Muscle of back (tissue), 13 donors: ENCODE measurements around the gene DBN1. TPM values are rescaled to one million over a fixed set of nuclear protein-coding genes. Genes with fewer than 3 reads are reported as not detected.

ENCODE experiments used
- DNase-seq, 3 donors: peaks; one replicate each; pipeline versions ENCODE4 v3.0.0 to v3.0.0-alpha.2; 2013
- long read RNA-seq, 9 donors: transcript quantifications; one replicate each; lab custom pipeline, GENCODE V29; 2026
- polyA plus RNA-seq, 10 donors: library from polyadenylated mRNA; unstranded; fragments of 120-200 nt; gene quantifications; one replicate each; pipeline ENCODE4 v1.2.1, GENCODE V29; 2013; ENCODE audit not compliant: insufficient read length in 10 of 10

Gene DBN1
- 100 to 1,000 TPM; 157 to 266 (median 221) TPM for polyA plus RNA-seq
- long read RNA-seq, donor 1, transcript DBN1-202 (14 exons, 2,995 nt): major isoform, 9 of 67 reads
- long read RNA-seq, donor 1, partial matches to known transcripts: 51 of 67 reads
- long read RNA-seq, donor 1, other reads (novel, unspliced or antisense): 0 of 67 reads
- long read RNA-seq, donor 2, transcript DBN1-202 (14 exons, 2,995 nt): major isoform, 10 of 35 reads
- long read RNA-seq, donor 2, partial matches to known transcripts: 23 of 35 reads
- long read RNA-seq, donor 2, other reads (novel, unspliced or antisense): 0 of 35 reads
- long read RNA-seq, donor 3: 0 reads
- long read RNA-seq, donor 4, transcript DBN1-202 (14 exons, 2,995 nt): major isoform, 9 of 27 reads
- long read RNA-seq, donor 4, partial matches to known transcripts: 17 of 27 reads
- long read RNA-seq, donor 4, other reads (novel, unspliced or antisense): 0 of 27 reads
- long read RNA-seq, donor 5, partial matches to known transcripts: 40 of 46 reads
- long read RNA-seq, donor 5, other reads (novel, unspliced or antisense): 0 of 46 reads
- long read RNA-seq, donor 6, transcript DBN1-202 (14 exons, 2,995 nt): major isoform, 8 of 30 reads
- long read RNA-seq, donor 6, partial matches to known transcripts: 17 of 30 reads
- long read RNA-seq, donor 6, other reads (novel, unspliced or antisense): 0 of 30 reads
- long read RNA-seq, donor 7, transcript DBN1-202 (14 exons, 2,995 nt): major isoform, 13 of 27 reads
- long read RNA-seq, donor 7, partial matches to known transcripts: 13 of 27 reads
- long read RNA-seq, donor 7, other reads (novel, unspliced or antisense): 0 of 27 reads
- long read RNA-seq, donor 8, partial matches to known transcripts: 24 of 28 reads
- long read RNA-seq, donor 8, other reads (novel, unspliced or antisense): 0 of 28 reads
- long read RNA-seq, donor 9: 0 reads

DNA sequence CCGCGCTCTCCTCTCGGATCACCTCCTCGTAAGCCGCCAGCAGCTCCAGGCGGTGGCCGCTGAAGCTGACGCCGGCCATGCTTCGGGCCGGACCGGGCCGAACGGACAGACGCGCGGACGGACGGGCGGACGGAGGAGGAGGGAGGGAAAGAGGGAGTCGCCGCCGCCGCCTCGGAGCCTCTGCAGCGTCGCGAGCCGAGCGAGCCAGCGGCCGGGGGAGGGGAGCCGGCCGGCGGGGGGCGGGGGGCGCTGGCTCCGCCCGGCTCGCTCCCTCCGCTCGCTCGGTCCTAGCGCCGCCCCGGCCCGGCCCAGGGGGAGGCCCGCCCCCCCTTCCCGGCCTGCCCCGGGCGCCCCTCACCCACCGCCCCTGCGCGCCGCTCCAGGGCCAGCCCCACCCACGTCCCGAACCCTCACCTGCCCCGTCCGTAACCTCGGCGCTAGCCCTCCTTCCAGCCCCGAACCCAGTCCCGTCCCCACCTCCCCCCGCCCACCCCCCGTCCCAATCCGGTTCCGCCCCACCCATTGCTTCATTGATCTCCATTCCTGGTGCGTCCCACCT, at the start of gene DBN1:
Gene DBN1, minus strand, starts transcription at position 192 of the 559 bp plus-strand sequence. Its CDS starts 113 bp downstream, at position 79.
- DNase-seq: peak; percentile 67 to 86 (median 71)

DNA sequence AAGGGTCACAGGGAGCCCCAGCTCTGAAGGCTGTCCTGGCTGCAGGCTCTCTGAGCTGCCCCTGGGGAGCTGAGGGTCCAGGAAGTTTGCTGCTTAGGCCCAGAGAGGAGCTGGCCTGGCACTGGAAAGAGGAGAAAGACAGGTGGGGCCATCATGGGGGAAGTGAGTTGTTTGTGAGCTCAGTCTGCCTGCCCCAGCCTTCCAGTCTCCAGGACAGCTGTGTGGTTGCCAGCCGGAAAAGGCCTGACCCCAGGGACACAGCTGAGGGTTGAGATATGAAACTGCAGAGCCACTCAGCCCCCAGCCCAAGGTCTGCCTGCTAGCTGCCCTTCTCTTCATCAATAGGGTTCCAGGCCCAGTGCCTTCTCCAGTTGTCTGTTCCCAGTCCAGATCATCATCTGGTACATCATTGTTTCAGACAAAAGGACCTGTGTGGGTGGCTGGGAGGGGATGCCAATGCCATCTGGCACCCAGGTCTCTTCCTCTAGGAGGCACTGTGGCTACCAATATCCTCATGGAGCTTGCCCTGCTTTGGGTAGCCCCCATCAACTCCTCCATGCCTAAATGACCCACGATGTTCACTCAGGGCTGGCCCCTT, 47.6 kb upstream of the DBN1 start:
- no peak for DNase-seq

GRCh38 chr5:177520271-177520670, 46.8 kb upstream of the DBN1 start:
- no peak for DNase-seq

DNA sequence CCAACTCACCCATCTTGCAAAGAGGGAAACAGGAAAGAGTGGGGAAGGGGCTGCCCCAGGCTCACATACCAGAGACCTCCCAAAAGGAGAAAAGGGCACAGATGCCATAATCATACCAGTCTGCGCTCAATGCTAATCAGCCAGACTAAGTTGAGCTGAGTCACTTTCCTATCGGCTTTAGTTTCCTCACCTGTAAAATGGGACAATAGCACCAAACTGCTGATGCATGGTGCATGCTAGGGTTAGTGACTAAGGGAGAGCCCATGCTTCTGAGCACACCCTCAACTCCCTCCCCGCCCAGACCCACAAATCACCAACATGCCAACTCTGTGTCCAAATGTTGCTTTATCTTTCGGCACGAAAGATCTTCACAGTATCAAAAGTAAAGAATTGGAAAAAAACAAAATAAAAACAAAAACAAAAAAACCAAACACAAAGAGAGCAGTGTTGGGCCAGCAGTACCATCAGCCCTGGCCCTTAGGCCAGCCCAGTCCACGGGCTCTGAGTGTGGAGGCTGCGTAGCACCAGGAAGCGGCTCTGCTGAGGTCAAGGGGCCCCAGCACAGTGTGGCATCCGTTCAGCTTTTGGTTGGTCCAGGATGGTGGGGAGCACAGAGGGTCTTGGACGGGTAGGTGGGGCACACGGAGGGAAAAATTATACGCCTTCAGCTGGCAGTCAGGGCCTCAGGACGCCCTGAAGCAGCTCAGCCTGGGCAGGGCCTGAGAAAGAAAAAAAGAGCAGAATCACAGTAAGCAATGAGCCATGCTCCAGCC, 46.2 kb upstream of the DBN1 start:
- no peak for DNase-seq

GRCh38 chr5:177516601-177517568, 43.5 kb upstream of the DBN1 start, which contains the start of gene DDX41:
Gene DDX41 (minus strand): TSS chr5:177516961. CDS start chr5:177516945, 16 bp downstream.
- DNase-seq: peak; percentile 99

DNA sequence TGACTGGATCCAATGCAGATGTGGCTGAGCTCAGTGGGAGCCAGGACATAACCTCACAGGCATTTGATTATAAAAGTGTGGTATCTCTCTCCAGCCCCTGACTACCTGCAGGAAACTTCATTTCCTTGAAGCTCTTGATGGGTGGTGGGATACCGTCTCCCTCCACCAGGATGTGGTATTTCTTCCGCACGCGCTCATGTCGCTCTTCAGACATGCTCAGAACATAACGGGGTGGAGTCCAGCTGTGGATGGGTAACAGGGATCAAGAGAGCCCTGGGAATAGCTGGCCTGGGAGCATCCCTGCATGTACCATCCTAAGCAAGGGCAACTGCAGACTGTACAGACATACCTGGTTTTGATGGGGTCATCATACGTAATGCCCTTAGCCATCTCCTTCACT, 42.1 kb upstream of the DBN1 start:
- DNase-seq: no peak

- no peak for DNase-seq
These were observed 41.1 kb upstream of the DBN1 start for GRCh38 chr5:177514541-177514940.

- DNase-seq: no peak
These were observed 40.1 kb upstream of the DBN1 start for GRCh38 chr5:177513500-177513899.

- DNase-seq: no peak
These were observed 39.4 kb upstream of the DBN1 start for GRCh38 chr5:177512736-177513380.

- DNase-seq: no peak
These were observed 38.6 kb upstream of the DBN1 start for GRCh38 chr5:177511796-177512675.

GRCh38 chr5:177511181-177511580, 37.7 kb upstream of the DBN1 start:
- no peak for DNase-seq

- DNase-seq: no peak
These were observed 37.2 kb upstream of the DBN1 start for GRCh38 chr5:177510567-177511053.

GRCh38 chr5:177509991-177510566, 36.6 kb upstream of the DBN1 start:
- DNase-seq: no peak

- DNase-seq: peak in 1 of 3 donors; percentile 64
These were observed 36.0 kb upstream of the DBN1 start, which contains the start of gene DOK3 for GRCh38 chr5:177509381-177509951. Gene DOK3 (minus strand): TSS chr5:177509826. CDS start chr5:177509540, 286 bp downstream.

DNA sequence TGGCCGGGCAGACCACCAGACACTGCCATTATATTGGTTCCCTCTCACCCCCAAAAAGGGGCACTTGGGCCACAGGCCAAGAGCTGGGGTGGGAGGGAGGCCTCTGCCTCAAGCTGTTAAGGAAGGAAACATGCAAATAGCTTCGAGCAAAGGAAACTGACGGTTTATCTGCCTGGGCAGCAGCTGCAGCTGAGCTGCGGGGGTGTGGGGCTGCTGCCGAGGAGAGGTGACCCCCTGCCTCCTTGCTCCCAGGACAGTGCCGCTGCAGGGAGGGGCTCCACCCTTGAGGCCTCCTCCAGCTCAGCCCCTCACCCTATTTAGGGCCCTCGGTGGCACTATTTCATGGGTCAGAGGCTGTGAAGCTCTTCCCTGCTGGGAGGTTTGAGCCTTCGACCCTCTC, 35.4 kb upstream of the DBN1 start:
- DNase-seq: no peak

GRCh38 chr5:177508221-177508611, 34.8 kb upstream of the DBN1 start:
- no peak for DNase-seq
